Smooth muscle cell (in vitro differentiated cells): ENCODE results near the gene CDC45. TPM values are rescaled to one million over a fixed set of nuclear protein-coding genes. Genes with fewer than 3 reads are reported as not detected.

ENCODE experiments used
- DNase-seq: peaks from one replicate; lab custom pipeline; 2025; ENCODE audit not compliant: unreplicated experiment; lab: John Stamatoyannopoulos, UW
- H2AFZ ChIP-seq: fragments of 200-600 bp; sonication (generic); 2 replicates; pipeline ENCODE4 v1.6.0; 2016; ENCODE audit warnings: antibody characterized with exemption, low read depth, mild to moderate bottlenecking
- H3F3A ChIP-seq: fragments of 200-600 bp; sonication (generic); 2 replicates; pipeline ENCODE4 v1.6.0; 2017; ENCODE audit warnings: antibody characterized with exemption, low read depth
- H3K27ac ChIP-seq: fragments of 200-600 bp; sonication (generic); 2 replicates; pipeline ENCODE4 v1.5.1; 2016; ENCODE audit warnings: low read depth, mild to moderate bottlenecking
- H3K27me3 ChIP-seq: fragments of 200-600 bp; sonication (generic); 2 replicates; pipeline ENCODE4 v1.6.1; 2016; ENCODE audit warnings: low read depth, mild to moderate bottlenecking
- H3K36me3 ChIP-seq: fragments of 200-600 bp; sonication (generic); 2 replicates; pipeline ENCODE4 v1.5.1; 2016; ENCODE audit warnings: low read depth
- H3K4me1 ChIP-seq: fragments of 200-600 bp; sonication (generic); 2 replicates; pipeline ENCODE4 v1.5.1; 2016; ENCODE audit warnings: low read depth
- H3K4me2 ChIP-seq: fragments of 200-600 bp; sonication (generic); 2 replicates; pipeline ENCODE4 v1.6.0; 2016; ENCODE audit warnings: mild to moderate bottlenecking
- H3K4me3 ChIP-seq: fragments of 200-600 bp; sonication (generic); 2 replicates; pipeline ENCODE4 v1.5.1; 2016; ENCODE audit warnings: mild to moderate bottlenecking
- H3K79me2 ChIP-seq: fragments of 200-600 bp; sonication (generic); 2 replicates; pipeline ENCODE4 v1.6.0; 2016; ENCODE audit warnings: low read depth, mild to moderate bottlenecking
- H3K9ac ChIP-seq: fragments of 200-600 bp; sonication (generic); 2 replicates; pipeline ENCODE4 v1.6.0; 2016; ENCODE audit warnings: low read depth
- H3K9me3 ChIP-seq: fragments of 200-600 bp; sonication (generic); replicated peaks from 2 replicates; pipeline ENCODE4 v1.5.1; 2016; ENCODE audit warnings: low read depth
- H4K20me1 ChIP-seq: fragments of 200-600 bp; sonication (generic); 2 replicates; pipeline ENCODE4 v1.6.0; 2016; ENCODE audit warnings: low read depth
- CTCF ChIP-seq: fragments of 200-600 bp; sonication (generic); IDR thresholded peaks from 2 replicates; pipeline ENCODE4 v1.5.1; 2017; ENCODE audit warnings: borderline replicate concordance, mild to moderate bottlenecking, antibody characterized with exemption; ENCODE audit not compliant: insufficient read depth, poor library complexity, severe bottlenecking
- WGBS: methylation state at CpG from one replicate; pipeline ENCODE4 v1.1.7; 2016; ENCODE audit warnings: low lambda C conversion rate; 5-methylcytosine and 5-hydroxymethylcytosine counted together
- polyA plus RNA-seq: library from polyadenylated mRNA; unstranded; fragments of >200 nt; fragmentation: Nextera tagmentation; extraction: Ambion mirVana; gene quantifications from 2 replicates; pipeline ENCODE4 v1.2.1, GENCODE V29; 2016
- total RNA-seq: library from RNA; depleted of rRNA; stranded (reverse); fragments of >200 nt; gene quantifications from 2 replicates; pipeline ENCODE4 v1.2.3, GENCODE V29; 2014

Gene CDC45
- total and polyA plus RNA-seq, 2 experiments from 2014 or later: 9.3 to 13.7 TPM

GRCh38 chr22:19525666-19526065, 45.9 kb downstream of the CDC45 start:
- Histone ChIP-seq H3K27ac (no peak overlapping the region), H3K79me2 (no peaks in the 10 kb centered on the region), H3K4me3 (no peak overlapping the region), H3K36me3 (no peaks in the 10 kb centered on the region), H3F3A (no peaks in the 10 kb centered on the region), H2AFZ (no peak overlapping the region), H3K4me2 (no peak overlapping the region), H3K9me3 (no peaks in the 10 kb centered on the region), H3K27me3 (peaks cover 55% of the 10 kb centered on the region), H4K20me1 (no peaks in the 10 kb centered on the region), H3K4me1 (peaks cover 12% of the 10 kb centered on the region), H3K9ac (no peak overlapping the region)
- WGBS: 76% methylated on average over 3 of the region's 3 CpGs
- no peak for DNase-seq
- no peak for TF ChIP-seq CTCF

DNA sequence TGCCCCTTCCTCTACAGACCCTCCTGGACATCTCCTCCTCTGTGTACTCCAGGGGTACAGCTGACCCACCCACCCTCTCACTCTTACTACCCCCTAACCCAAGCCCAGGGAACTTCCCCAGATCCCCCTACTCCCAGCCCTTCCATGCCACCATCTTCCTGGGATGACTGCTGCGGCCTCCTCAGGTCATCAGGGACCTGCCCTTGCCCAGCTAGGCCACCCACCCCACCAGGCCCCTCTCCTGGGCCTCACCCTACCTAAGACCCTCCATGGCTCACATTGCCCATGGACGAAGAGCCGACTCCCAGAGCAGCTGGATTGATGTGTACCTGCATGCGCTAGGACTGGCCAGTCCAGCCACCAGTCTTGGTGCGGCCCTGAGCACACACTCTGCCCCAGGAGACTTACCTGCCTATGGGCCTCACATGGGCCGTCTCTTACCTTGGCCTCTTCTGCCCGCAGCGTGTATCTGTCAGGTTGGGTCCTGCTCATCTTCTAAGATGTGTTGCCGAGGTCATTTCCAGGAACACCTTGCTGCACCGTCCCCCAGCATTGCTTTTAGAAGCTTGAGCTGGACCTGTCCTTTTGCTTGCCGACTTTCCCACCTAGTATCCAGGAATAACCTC, 46.5 kb downstream of the CDC45 start:
- no peaks in the 10 kb centered on the region for H3F3A ChIP-seq
- no peak for TF ChIP-seq CTCF
- H3K4me1 ChIP-seq: peaks cover 12% of the 10 kb centered on the region
- WGBS: 96% methylated on average over 11 of the region's 11 CpGs
- H3K79me2 ChIP-seq: no peaks in the 10 kb centered on the region
- no peak overlapping the region for H3K9ac ChIP-seq
- peaks cover 52% of the 10 kb centered on the region for H3K27me3 ChIP-seq
- H3K4me2 ChIP-seq: no peak overlapping the region
- H3K36me3 ChIP-seq: no peaks in the 10 kb centered on the region
- DNase-seq: no peak
- H2AFZ ChIP-seq: no peak overlapping the region
- no peak overlapping the region for H3K27ac ChIP-seq
- H3K9me3 ChIP-seq: no peaks in the 10 kb centered on the region
- no peaks in the 10 kb centered on the region for H4K20me1 ChIP-seq
- no peak overlapping the region for H3K4me3 ChIP-seq

DNA sequence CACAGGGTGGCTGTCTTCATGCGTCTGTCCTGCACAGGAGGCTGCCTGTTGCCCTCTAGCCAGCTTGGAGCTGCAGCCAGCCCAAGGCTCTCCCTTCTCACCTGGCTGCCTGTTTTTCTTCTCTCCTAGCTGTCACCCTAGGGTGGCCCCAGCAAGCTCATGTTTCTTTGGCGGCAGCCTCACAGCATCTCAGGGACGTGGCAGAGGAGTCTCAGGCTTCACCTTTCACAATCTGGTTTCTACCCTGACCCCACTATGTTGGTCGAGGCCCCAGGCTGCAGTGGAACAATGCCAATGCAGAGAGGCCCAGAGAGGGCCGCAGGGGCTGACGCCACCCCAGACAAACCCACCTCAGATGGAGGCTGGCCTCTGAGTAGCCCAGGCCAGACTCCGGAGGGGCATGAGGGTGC, 47.0 kb downstream of the CDC45 start:
- Histone ChIP-seq H3K4me2 (no peak overlapping the region), H3K9me3 (no peaks in the 10 kb centered on the region), H3K27me3 (peaks cover 48% of the 10 kb centered on the region), H2AFZ (no peak overlapping the region), H3K36me3 (no peaks in the 10 kb centered on the region), H3K4me3 (no peak overlapping the region), H3K27ac (no peak overlapping the region), H3K79me2 (no peaks in the 10 kb centered on the region), H4K20me1 (no peaks in the 10 kb centered on the region), H3K4me1 (peaks cover 12% of the 10 kb centered on the region), H3K9ac (no peak overlapping the region), H3F3A (no peaks in the 10 kb centered on the region)
- WGBS: 89% methylated on average over 7 of the region's 7 CpGs
- no peak for DNase-seq
- TF ChIP-seq CTCF: no peak

- H3K36me3 ChIP-seq: no peaks in the 10 kb centered on the region
- no peak for DNase-seq
- no peaks in the 10 kb centered on the region for H4K20me1 ChIP-seq
- H3K4me2 ChIP-seq: no peak overlapping the region
- H3K4me1 ChIP-seq: peaks cover 12% of the 10 kb centered on the region
- H2AFZ ChIP-seq: no peak overlapping the region
- no peaks in the 10 kb centered on the region for H3K9me3 ChIP-seq
- no peak overlapping the region for H3K27ac ChIP-seq
- H3K27me3 ChIP-seq: peaks cover 41% of the 10 kb centered on the region
- no peaks in the 10 kb centered on the region for H3F3A ChIP-seq
- 91% methylated on average over 5 of the region's 5 CpGs for WGBS
- no peak overlapping the region for H3K4me3 ChIP-seq
- no peaks in the 10 kb centered on the region for H3K79me2 ChIP-seq
- no peak for TF ChIP-seq CTCF
- no peak overlapping the region for H3K9ac ChIP-seq
Measured at GRCh38 chr22:19527321-19527721, 47.6 kb downstream of the CDC45 start.
